Measurements from ENCODE around the gene KIF26B.
A peak's percentile ranks its signal among the peaks of the same experiment; 100 is the strongest.
"Not testable (repeated sequence)": the region's sequence is repeated elsewhere in the genome, so short reads cannot be mapped to it uniquely, and the experiment has no call there.

KIF26B gene

DNA sequence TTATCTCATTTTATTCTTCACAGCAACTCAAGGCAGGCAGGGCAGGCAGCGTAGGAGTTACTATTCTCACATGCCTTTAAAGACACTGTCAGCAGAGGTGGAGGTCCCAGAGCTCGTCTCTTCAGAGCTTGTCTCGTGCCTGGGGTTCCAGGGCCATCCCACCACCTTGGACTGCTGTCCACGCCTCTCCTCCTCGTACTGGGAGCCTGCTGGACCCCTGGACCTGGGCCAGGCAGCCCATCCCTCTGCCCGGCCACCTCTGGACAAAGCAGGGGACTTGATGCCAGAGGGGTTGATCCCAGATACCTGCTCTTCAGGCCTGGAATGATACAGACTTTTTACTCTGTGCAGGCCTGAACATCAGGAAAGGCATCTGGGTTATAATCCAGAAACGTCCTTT lies 546.8 kb downstream of the KIF26B start:
- DNase-seq (ENCODE audit: low spot score): no peak

DNA sequence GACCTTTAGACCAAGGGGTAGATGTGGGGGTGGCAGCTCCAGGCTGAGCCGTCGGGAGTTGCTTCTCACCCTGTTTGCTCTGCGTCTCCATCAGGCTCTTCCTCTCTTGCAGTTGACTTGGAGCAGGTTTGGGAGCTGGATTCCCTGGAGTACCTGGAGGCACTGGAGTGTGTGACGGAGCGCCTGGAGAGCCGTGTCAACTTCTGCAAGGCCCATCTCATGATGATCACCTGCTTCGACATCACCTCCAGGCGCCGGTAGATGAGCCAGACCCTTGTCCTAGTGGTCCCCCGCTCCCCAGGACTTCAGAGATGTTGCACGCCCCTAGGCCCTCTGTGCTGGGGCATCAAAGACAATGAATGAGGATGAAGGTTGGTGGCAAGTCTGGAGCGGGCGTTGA lies 547.6 kb downstream of the KIF26B start:
- no peak for DNase-seq (ENCODE audit: low spot score)

DNA sequence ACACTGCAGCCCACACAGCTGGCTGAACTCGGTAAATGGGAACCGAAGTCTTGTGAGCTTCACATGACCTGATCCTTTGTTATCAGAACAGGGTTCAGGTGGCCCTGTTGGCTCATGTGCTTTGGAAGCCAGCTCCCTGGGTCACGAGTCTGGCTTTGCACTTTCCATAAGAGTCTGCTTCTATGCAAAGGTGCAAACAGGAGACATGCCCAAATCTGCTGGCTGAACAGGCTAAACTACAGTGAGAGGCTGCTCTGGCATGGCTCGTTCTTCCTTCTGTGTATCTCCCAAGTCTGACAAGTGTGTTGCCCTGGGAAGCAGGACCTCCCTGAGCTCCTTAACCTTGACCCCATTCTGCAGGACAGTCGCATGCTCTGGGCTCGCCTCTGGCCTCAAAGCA lies 549.6 kb downstream of the KIF26B start:
- no peak for DNase-seq (ENCODE audit: low spot score)

DNA sequence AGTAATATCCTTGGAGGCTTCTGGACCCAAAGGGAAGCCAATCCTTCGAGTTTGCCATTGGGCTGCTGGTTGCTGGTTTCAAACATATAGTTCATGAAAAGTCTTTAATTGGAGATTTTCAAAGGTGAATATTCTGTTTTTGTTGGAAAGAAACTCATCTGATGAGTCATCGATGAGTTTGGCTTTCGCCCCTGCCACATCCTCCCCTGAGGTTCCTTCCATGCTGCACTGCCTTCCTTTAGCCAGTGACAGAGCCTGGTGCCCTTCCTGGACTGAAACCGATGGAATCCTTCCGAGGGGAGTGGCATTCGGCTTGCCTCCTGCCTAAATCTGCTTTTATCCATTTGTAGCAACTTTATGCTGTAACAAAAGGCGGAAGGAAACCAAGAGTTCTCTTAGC lies 550.0 kb downstream of the KIF26B start:
- peak; percentile 45 for DNase-seq (ENCODE audit: low spot score)

DNA sequence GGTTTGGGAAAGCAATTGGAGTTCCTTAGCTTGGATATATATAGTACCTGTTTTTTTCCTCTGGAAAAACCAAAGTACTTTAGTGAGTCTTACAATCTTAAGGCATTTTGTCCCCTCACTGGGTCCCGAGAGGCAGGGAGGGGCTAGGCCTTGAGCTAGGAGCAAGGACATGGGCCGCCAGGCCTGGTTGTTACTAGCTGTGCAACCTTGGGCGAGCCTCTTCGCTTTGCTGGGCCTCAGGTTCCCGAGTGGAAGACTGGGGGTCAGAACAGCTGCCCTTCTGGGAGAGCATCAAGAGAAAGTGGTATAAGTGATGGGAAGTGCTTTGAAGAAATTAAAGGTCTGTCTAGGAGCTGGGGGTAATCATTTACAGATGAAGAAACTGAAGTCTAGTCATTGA lies 553.2 kb downstream of the KIF26B start:
- DNase-seq (ENCODE audit: low spot score): no peak

DNA sequence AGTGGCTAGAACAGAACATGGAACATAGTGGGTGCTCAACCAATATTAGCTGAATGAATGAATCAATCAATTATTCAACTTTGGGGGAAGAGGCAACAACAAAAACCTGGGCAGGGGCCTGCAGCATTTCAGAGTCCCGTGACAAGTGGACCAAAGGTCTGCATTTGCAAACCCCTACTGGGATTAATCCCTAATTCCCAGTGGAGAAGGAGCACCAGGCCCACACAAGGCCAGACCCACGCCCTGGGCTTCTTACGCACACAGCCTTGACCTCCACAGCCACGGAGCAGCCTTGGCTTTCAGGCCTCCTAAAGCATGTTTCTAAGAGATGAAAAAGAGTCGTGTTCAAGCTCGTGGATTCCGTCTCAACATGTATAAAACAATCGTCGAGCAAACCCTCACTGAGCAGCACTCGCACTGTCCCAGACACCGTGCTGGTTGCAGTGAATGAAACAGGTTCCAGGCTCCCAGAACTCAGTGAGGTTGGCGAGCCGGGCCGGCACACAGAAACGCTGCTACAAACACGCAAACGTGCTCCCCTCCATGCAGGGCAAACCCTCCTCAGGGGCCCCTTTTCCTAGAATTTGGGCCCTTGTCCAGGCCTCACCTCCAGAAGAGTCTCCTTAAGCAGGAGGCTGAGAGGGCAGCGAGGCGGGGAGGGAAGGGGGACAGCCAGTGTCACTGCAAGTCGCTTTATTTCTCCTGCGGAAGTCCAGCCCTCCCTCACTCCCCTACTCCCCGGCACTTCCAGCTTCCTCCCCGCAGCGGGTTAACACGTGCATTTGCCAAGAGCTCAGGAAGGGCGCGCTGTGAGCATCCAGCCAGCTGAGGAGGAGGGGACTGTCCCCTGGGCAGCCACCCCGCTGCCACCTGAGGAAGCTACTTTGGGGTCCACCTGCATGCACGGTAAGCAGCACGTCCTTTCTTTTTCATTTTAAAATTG lies 556.4 kb downstream of the KIF26B start:
- no peak for DNase-seq (ENCODE audit: low spot score)

DNA sequence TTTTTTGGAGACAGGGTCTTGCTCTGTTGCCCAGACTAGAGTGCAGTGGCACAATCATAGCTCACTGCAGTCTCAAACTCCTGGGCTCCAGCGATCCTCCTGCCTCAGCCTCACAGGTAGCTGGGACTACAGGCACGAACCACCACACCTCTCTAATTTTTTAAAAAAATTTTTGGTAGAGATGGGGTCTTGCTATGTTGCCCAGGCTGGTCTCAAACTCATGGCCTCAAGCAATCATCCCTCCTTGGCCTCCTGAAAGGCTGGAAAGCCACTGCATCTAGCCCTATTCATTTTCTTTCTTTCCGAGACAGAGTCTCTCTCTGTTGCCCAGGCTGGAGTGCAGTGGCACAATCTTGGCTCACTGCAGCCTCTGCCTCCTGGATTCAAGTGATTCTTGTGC lies 559.2 kb downstream of the KIF26B start:
- not testable (repeated sequence) for DNase-seq (ENCODE audit: low spot score)

DNA sequence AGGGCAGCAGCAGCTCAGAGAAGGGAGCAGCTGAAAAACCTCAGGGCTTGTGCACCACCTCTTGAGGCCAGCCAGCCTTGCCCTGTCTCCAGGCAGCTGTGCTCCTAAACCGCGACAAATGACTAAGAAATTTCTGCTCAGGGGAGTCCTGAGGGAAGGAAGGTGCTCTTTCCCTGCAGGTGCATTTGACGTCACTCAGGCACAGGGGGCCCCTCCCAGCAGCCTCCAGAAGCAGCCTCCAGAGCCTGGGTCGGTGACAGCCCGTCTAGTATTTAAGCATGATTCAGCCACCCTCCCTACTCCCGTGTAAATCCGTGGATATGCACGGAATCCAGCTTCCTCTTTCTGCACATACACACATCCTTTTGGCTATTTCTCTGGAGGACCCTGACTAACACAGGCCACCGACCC lies 560.5 kb downstream of the KIF26B start:
- DNase-seq (ENCODE audit: low spot score): peak; percentile 37

DNA sequence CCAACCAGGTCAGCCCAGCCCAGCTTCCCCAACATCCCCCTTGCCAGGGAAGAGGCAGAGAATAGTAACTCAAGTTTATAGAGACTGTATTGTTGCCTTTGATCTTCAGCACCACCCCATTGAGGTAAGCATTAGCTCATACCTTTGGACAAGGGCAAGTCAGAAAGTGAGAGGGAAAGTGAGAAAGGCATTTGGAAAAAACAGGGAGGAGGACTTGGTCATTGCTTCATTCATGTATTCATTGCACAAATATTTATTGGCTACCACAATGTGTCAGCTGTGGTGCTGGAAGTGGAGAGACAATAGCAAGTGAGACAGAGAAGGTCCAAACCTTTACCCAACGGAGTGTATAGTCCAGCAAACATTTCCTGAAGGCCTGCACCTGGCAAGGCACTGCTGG lies 561.2 kb downstream of the KIF26B start:
- peak; percentile 86 for DNase-seq (ENCODE audit: low spot score)

DNA sequence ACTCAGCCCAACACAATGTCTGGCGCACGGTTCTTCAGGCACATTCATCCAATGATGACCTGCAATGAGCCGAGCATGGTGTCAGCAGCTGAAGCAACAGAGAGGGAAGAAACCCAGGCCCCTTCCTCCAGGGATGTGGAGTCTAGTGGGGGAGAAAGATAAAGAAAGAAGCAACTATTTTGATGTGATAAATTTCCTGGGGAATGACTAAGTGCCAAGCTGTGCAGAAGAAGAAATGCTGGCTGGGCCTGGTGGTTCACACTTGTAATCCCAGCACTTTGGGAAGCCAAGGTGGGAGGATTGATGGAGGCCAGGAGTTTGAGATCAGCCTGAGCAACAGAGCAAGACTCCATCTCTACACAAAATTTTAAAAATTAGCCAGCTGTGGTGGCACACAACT lies 561.8 kb downstream of the KIF26B start:
- DNase-seq (ENCODE audit: low spot score): no peak

DNA sequence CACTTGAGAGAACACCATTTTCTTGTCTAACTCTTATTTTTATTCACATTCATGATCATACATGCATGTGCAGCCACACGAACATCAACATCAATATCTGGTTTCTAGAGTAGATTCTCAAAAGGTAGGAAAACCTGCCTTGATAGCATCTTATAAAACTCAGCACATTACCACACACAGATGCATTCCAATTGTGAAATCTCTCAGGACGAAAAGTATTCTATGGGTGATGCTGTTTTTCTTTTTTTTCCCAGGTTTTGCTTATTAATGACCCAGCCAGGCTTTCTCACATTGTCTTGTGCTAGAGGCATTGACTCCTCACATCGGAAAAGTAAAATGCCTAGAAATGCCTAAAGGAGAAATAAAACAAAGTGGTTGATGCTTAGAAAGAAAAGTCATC lies 562.8 kb downstream of the KIF26B start:
- no peak for DNase-seq (ENCODE audit: low spot score)

DNA sequence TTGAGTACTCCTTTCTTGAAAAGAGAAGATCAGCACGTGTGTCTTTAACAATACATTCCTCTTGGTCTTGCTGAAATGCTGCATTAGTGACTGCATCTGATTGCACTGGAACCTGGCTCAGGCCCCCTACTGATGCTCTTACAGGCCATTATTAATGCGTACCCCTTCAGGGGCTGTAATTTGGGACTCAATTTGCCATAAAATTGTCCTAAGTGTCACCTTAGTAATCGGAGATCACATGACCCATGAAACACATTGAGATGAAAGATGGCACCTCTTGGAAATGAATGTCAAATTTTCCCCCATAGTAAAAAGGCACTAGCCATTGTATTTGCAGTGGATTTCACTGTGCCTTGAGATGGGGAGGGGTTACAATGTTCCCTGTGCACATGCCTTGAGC lies 563.3 kb downstream of the KIF26B start:
- no peak for DNase-seq (ENCODE audit: low spot score)

DNA sequence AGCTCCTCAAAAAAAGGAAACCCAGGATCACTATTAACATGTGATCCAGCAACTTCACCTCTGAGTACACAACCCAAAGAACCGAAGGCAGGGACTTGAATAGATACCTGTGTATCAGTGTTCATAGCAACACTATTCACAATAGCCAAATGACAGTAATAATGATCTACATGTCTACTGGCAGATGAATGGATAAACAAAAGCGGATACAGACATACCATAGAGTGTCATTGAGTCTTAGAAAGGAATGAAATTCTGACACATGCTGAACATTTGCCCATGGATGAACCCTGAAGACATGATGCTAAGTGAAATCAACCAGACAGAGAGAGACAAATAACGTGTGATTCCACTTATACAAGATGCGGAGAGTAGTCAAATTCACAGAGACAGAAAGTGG lies 564.2 kb downstream of the KIF26B start:
- DNase-seq (ENCODE audit: low spot score): no peak

DNA sequence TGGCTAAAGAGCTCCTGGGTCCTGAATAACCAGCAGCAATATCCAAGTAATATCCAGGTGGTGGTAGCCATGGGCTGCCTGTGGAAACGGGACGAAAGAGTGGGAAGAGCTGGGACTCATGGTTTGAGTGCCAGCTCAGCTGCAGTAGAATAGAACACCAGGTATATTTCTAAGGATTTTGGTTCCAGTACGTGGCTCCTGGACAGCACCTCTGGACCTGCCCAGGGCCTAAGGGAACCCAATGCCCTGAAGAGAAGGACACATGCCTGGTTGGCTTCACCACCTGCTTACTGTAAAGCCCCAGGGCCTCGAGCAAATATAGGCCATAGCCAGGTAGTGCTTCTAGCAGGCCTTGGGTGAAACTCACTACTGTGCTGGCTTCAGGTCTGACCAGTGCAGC lies 566.7 kb downstream of the KIF26B start:
- DNase-seq (ENCODE audit: low spot score): no peak

DNA sequence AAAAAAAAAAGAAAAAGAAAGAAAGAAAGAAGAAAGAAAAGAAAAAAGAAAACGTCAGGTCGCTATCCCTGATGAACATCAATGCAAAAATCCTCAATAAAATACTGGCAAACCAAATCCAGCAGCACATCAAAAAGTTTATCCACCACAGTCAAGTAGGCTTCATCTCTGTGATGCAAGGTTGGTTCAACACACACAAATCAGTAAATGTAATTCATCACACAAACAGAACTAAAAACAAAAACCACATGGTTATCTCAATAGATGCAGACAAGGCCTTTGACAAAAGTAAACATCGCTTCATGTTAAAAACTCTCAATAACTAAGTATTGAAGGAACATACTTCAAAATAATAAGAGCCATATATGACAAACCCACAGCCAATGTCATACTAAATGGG lies 573.2 kb downstream of the KIF26B start:
- DNase-seq (ENCODE audit: low spot score): not testable (repeated sequence)

DNA sequence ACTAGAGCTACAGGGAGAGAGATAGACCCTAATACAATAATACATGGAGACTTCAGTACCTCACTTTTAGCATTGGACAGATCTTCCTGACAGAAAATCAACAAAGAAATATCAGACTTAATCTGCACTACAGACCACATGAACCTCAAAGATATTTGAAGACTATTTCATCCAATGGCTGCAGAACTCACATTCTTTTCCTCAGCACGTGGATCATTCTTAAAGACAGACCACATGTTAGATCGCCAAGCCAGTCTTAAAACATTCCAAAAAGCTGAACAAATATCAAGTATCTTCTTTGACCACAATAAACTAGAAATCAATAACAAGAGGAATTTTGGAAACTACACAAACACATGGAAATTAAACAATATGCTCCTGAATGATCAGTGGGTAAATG lies 576.0 kb downstream of the KIF26B start:
- no peak for DNase-seq (ENCODE audit: low spot score)

DNA sequence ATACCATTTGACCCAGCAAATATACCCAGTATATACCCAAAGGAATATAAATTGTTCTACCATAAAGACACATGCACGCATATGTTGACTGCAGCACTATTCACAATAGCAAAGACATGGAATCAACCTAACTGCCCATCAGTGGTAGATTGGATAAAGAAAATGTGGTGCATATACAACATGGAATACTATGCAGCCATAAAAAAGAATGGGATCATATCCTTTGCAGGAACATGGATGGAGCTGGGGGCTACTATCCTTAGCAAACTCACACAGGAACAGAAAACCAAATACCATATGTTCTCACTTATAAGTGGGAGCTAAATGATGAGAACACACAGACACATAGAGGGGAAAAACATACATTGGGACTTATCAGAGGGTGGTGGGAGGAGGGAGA lies 585.6 kb downstream of the KIF26B start:
- DNase-seq (ENCODE audit: low spot score): not testable (repeated sequence)

DNA sequence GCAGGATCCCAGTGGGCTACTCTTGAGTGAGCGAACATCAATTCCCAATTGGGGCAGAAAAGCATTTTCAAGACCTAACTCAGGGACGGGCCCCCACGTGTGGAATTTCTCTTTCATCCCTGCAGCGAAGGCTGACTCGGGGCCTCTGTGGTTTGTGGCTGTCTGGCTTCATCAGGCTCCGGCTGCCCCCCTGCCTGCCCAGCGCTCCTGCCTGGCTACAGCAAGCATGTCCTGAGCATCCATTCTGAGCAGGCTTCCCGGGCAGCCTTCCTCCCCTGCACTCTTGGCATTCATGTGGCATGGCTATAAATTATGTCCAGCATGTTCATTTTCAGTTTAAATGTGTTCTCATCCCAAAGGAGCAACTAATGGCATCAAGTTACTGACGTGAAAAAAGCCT lies 588.1 kb downstream of the KIF26B start:
- DNase-seq (ENCODE audit: low spot score): peak; percentile 40

DNA sequence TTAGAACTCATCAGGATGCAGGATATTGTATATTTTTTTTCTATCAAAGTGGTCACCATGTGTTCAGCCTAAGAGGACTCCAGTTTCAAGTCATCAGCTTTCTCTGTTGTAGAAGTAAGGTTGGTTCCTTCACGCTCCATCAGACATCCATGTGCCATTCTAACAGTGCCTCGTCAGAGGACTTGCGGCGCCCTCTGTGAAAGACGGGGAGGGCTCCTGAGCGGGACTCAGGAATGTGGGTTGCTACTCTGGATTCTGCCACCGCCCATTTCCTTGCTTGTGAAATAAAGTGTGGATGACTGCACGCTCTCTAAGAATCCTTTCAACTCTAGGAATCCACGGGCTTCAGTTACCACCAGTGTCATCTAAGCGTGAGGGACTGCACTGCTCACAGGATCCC lies 593.5 kb downstream of the KIF26B start:
- DNase-seq (ENCODE audit: low spot score): no peak

DNA sequence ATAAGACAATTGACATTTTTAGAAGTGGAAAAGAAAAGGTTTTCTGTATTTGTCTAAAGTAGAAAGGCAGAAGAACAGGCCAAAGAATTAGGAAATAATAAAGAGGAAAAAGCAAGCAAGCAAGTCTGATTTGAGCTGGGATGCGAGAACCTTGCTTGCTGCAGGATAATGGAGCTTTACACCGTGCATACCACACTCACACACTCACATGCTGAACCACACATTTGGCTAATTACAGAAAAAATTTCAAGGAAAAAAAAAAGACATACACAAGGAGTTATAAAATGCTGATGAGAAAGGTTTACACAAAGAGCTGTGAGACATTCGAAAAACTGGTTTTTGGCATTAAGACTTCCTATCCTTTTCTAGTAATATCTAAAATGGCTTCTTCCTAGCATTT lies 593.9 kb downstream of the KIF26B start:
- DNase-seq (ENCODE audit: low spot score): no peak

DNA sequence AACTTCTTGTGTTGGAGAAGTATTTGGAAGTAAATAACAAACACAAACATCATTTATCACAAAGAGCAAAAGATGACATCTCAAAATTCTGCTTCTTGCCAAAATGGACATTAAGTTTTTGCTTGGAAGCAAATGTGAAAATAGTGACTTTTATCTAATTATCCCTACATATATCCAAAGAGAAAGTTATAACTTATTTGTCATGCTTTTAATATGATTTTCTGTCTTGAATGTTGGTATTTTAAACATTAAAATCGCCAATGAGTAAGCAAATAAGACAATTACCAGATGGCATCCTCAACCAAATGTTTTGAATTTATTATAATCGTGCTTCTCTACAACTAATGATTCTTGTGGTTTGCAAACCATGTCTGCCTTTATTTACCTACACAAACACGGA lies 594.3 kb downstream of the KIF26B start:
- DNase-seq (ENCODE audit: low spot score): no peak

DNA sequence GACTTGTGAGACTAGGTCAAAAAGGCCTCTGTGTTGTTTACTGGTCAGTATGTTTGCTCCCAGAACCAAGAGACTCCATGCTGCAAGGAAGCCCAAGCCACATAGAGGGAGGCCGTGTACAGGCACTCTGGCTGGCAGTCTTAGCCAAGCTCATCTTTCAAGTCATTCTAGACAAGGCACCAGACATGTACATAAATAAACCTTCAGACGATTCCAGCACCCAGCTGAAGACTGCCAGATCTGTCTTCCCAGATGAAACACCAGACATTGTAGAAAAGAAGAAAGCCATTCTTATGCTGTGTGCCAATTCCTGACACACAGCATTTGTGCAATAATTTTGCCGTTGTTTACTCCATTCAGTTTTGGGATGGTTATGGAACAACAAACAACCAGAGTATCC lies 595.5 kb downstream of the KIF26B start:
- DNase-seq (ENCODE audit: low spot score): no peak

DNA sequence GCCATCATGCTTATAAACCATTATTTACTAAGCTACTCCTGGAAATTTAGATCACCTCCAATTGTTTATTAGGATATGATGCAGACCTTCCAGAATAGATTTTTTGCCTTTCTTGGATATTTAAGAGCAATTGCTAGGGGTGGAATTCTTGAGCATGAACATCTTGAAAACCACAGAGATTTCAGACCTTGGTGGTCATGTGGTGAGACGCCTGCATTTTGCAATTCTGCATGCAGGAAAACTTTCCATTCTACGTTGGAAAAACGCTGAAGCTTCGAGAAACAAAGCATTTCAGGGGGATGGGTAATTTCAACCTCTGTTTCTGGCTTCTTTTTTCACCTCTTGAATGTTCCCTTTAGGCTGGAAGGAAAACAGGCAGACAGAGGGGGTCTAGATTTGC lies 596.3 kb downstream of the KIF26B start:
- DNase-seq (ENCODE audit: low spot score): peak; percentile 54
